HCT116 (cell line): ENCODE data around the gene TPO. TPM values are rescaled to one million over a fixed set of nuclear protein-coding genes. Genes with fewer than 3 reads are reported as not detected.

Experiments used
- ATAC-seq: fragments of 200-7000 bp; cut with Tn5 transposase; 2 replicates; pipeline ENCODE4 v1.9.1; 2020; ENCODE audit warnings: mild to moderate bottlenecking, moderate library complexity
- BruUV-seq: library from RNA; stranded (reverse); fragments of 400-500 nt; replicated peaks from 2 replicates; lab custom pipeline; 2021; lab: Mats Ljungman, UMichigan
- CTCF ChIA-PET: fragments of 300-600 bp; sonication (Branson Sonifier 250); formaldehyde crosslinking; loops from one replicate; lab custom pipeline; 2021; ENCODE audit warnings: antibody characterized with exemption; lab: Charles Lee
- POLR2A ChIA-PET: fragments of 300-600, 350-600 bp; sonication (Branson Sonifier 250); formaldehyde crosslinking; loops from one replicate; lab custom pipeline; 2021; ENCODE audit warnings: antibody characterized with exemption; lab: Charles Lee
- RAD21 ChIA-PET, 2 experiments: fragments of 300-600 bp; sonication (Branson Sonifier 250); formaldehyde crosslinking; loops; one replicate each; lab custom pipeline; 2023; ENCODE audit warnings: low total read pairs in 2 of 2; ENCODE audit not compliant: uncharacterized antibody in 2 of 2, unreplicated experiment in 2 of 2, low non-redundant PET in 1 of 2; lab: Charles Lee
- DNase-seq: peaks from one replicate; pipeline ENCODE4 v3.0.0-alpha.2; 2010; ENCODE audit warnings: low read depth, low spot score
- H2AFZ ChIP-seq: fragments of 200-600 bp; shearing (Covaris generic), sonication (generic); 2 replicates; pipeline ENCODE4 v1.6.1; 2017; ENCODE audit warnings: low read depth, mixed run types, mixed read lengths, antibody characterized with exemption, low read length; ENCODE audit not compliant: poor library complexity, severe bottlenecking
- H3K27ac ChIP-seq: 2 replicates; pipeline ENCODE4 v1.5.1; 2012; ENCODE audit warnings: low read depth, low read length
- H3K27me3 ChIP-seq: fragments of 200-600 bp; sonication (generic); 2 replicates; pipeline ENCODE4 v1.6.1; 2016; ENCODE audit warnings: mixed run types, low read length, mixed read lengths; ENCODE audit not compliant: insufficient read depth
- H3K36me3 ChIP-seq, 2 experiments: fragments of 200-500 bp in 1 of 2; fragments of 200-600 bp in 1 of 2; sonication (Bioruptor generic) in 1 of 2; sonication (generic) in 1 of 2; 2 replicates each; pipeline versions ENCODE4 v1.5.1 to v1.6.1; 2014 to 2016; ENCODE audit warnings: low read length in 2 of 2, inconsistent platforms in 1 of 2, mixed read lengths in 1 of 2, mixed run types in 1 of 2; ENCODE audit not compliant: insufficient read depth in 2 of 2, control insufficient read depth in 1 of 2
- H3K4me1 ChIP-seq, 2 experiments: fragments of 200-600 bp in 1 of 2; sonication (generic) in 1 of 2; 2 replicates each; pipeline versions ENCODE4 v1.5.1 to v1.6.1; 2012 to 2017; ENCODE audit warnings: low read length in 2 of 2, inconsistent platforms in 1 of 2, mild to moderate bottlenecking in 1 of 2, mixed read lengths in 1 of 2, mixed run types in 1 of 2, moderate library complexity in 1 of 2; ENCODE audit not compliant: insufficient read depth in 2 of 2, control insufficient read depth in 1 of 2
- H3K4me2 ChIP-seq: fragments of 200-600 bp; sonication (generic); 2 replicates; pipeline ENCODE4 v1.6.1; 2017; ENCODE audit warnings: mixed run types, low read length, mixed read lengths
- H3K4me3 ChIP-seq, 2 experiments: fragments of 200-600 bp in 1 of 2; sonication (generic) in 1 of 2; replicated peaks in 1 of 2; 2 replicates each; pipeline ENCODE4 v1.5.1; 2011 to 2016; ENCODE audit warnings: low read length in 2 of 2, control low read depth in 1 of 2, low read depth in 1 of 2, mild to moderate bottlenecking in 1 of 2, mixed read lengths in 1 of 2, mixed run types in 1 of 2
- H3K79me2 ChIP-seq: fragments of 200-600 bp; sonication (generic); 2 replicates; pipeline ENCODE4 v1.6.1; 2017; ENCODE audit warnings: mild to moderate bottlenecking, mixed run types, low read length, moderate library complexity, mixed read lengths; ENCODE audit not compliant: insufficient read depth
- H3K9ac ChIP-seq: fragments of 200-600 bp; sonication (generic); 2 replicates; pipeline ENCODE4 v1.6.1; 2016; ENCODE audit warnings: low read length, mixed read lengths
- H3K9me2 ChIP-seq: fragments of 200-600 bp; sonication (generic), shearing (Covaris generic); 2 replicates; pipeline ENCODE4 v1.6.1; 2017; ENCODE audit warnings: mixed run types, mild to moderate bottlenecking, moderate library complexity; ENCODE audit not compliant: insufficient read depth
- H3K9me3 ChIP-seq, 2 experiments: fragments of 200-500 bp in 1 of 2; fragments of 200-600 bp in 1 of 2; sonication (Bioruptor generic) in 1 of 2; sonication (generic) in 1 of 2; 2 replicates each; pipeline ENCODE4 v1.6.1; 2014 to 2017; ENCODE audit warnings: low read length in 2 of 2, mixed read lengths in 2 of 2, inconsistent platforms in 1 of 2, low read depth in 1 of 2, mild to moderate bottlenecking in 1 of 2, mixed run types in 1 of 2, moderate library complexity in 1 of 2; ENCODE audit not compliant: control insufficient read depth in 1 of 2, insufficient read depth in 1 of 2
- H4K20me1 ChIP-seq: fragments of 200-600 bp; sonication (generic), shearing (Covaris generic); 2 replicates; pipeline ENCODE4 v1.6.1; 2017; ENCODE audit warnings: mixed run types, mild to moderate bottlenecking, moderate library complexity; ENCODE audit not compliant: insufficient read depth
- ATF3 ChIP-seq: IDR thresholded peaks from 2 replicates; pipeline ENCODE4 v1.6.1; 2012
- CBX3 ChIP-seq: IDR thresholded peaks from 2 replicates; pipeline ENCODE4 v1.6.1; 2012; ENCODE audit warnings: low read depth
- CEBPB ChIP-seq: IDR thresholded peaks from 2 replicates; pipeline ENCODE4 v1.6.1; 2012; ENCODE audit warnings: low read depth
- CTCF ChIP-seq, 3 experiments: fragments of 200-600 bp in 1 of 3; sonication (generic) in 1 of 3; IDR thresholded peaks in 2 of 3; conservative IDR thresholded peaks in 1 of 3; 2 replicates each; pipeline ENCODE4 v1.5.1; 2012 to 2017; ENCODE audit warnings: low read depth in 2 of 3, low read length in 2 of 3, antibody characterized with exemption in 1 of 3, borderline replicate concordance in 1 of 3, control low read depth in 1 of 3, mild to moderate bottlenecking in 1 of 3, mixed read lengths in 1 of 3, mixed run types in 1 of 3, moderate library complexity in 1 of 3; ENCODE audit not compliant: insufficient read depth in 1 of 3
- EZH2 ChIP-seq: fragments of 200-600 bp; sonication (generic); IDR thresholded peaks from 2 replicates; pipeline ENCODE4 v1.6.1; 2017; ENCODE audit warnings: antibody characterized with exemption, mixed run types
- EZH2phosphoT487 ChIP-seq: fragments of 200-600 bp; IDR thresholded peaks from 2 replicates; pipeline ENCODE4 v1.6.1; 2018; ENCODE audit warnings: antibody characterized with exemption, borderline replicate concordance
- POLR2AphosphoS5 ChIP-seq: IDR thresholded peaks from 2 replicates; pipeline ENCODE4 v1.6.1; 2011; ENCODE audit warnings: mild to moderate bottlenecking, low read depth, low read length, moderate library complexity
- REST ChIP-seq: IDR thresholded peaks from 2 replicates; pipeline ENCODE4 v1.6.1; 2012; ENCODE audit warnings: low read depth
- SIN3A ChIP-seq: IDR thresholded peaks from 2 replicates; pipeline ENCODE4 v1.6.1; 2012; ENCODE audit warnings: low read depth
- SRF ChIP-seq: IDR thresholded peaks from 2 replicates; pipeline ENCODE4 v1.6.1; 2012; ENCODE audit warnings: low read depth
- TCF7L2 ChIP-seq: IDR thresholded peaks from 2 replicates; pipeline ENCODE4 v1.7.0; 2011; ENCODE audit warnings: borderline replicate concordance, inconsistent platforms; ENCODE audit not compliant: insufficient read depth, insufficient read length; ENCODE audit errors: extremely low read depth
- YY1 ChIP-seq: IDR thresholded peaks from 2 replicates; pipeline ENCODE4 v1.6.1; 2011; ENCODE audit warnings: low read length, low read depth, moderate library complexity, mild to moderate bottlenecking; ENCODE audit not compliant: insufficient replicate concordance; ENCODE audit errors: extremely low read depth
- ZFX ChIP-seq: fragments of 450-650 bp; IDR thresholded peaks from 2 replicates; pipeline ENCODE4 v1.6.1; 2017
- ZNF274 ChIP-seq: fragments of 200-500 bp; sonication (Bioruptor generic); IDR thresholded peaks from 2 replicates; pipeline ENCODE4 v1.6.1; 2014; ENCODE audit warnings: mild to moderate bottlenecking, low read depth, low read length, inconsistent platforms
- intact Hi-C: fragments of 100-400 bp; cut with micrococcal nuclease; formaldehyde crosslinking; loops from 2 replicates; pipeline ENCODE4 v1.10.0; 2022
- total RNA-seq: library from RNA; stranded (reverse); gene quantifications from one replicate; pipeline ENCODE4 v1.2.1, GENCODE V29; 2021; ENCODE audit not compliant: unreplicated experiment

The TPO gene
- total RNA-seq, 1 experiment from 2014 or later: not detected

- H3K9me3 ChIP-seq: no peaks in the 10 kb centered on the region
- no peaks in the 10 kb centered on the region for H3K9me2 ChIP-seq
- H3K9ac ChIP-seq: no peak overlapping the region
- no peak for TF ChIP-seq POLR2AphosphoS5
- no peak for TF ChIP-seq ZNF274
- no peak for TF ChIP-seq TCF7L2
- no peak for TF ChIP-seq SIN3A
- no peak for TF ChIP-seq REST
- TF ChIP-seq CEBPB: no peak
- no peak for TF ChIP-seq CBX3
- no peak for TF ChIP-seq ZFX
- TF ChIP-seq EZH2phosphoT487: no peak
- TF ChIP-seq EZH2: no peak
- no peak for TF ChIP-seq SRF
- TF ChIP-seq YY1: no peak
- no peak for TF ChIP-seq CTCF (IDR thresholded peaks at IDR 0.05 in 2 of 3, conservative IDR thresholded peaks at IDR 0.05 in 1 of 3; ENCODE audit: borderline replicate concordance in 1 of 3, insufficient read depth in 1 of 3, low read depth in 2 of 3, low read length in 2 of 3)
- no peak for TF ChIP-seq ATF3
- no peaks in the 10 kb centered on the region for H3K36me3 ChIP-seq
- intact Hi-C loops: no loop called here
- no TSS peak for BruUV-seq
- CTCF ChIA-PET: no interaction called here
- peaks cover 3% of the 10 kb centered on the region; the same call in 1 of the 2 replicates for H3K27me3 ChIP-seq
- H3K27ac ChIP-seq: no peak overlapping the region
- DNase-seq (no peak), ATAC-seq (no peak)
- POLR2A ChIA-PET: no interaction called here
- no peaks in the 10 kb centered on the region for H3K79me2 ChIP-seq
- H3K4me2 ChIP-seq: no peak overlapping the region
- H4K20me1 ChIP-seq: no peaks in the 10 kb centered on the region
- H3K4me1 ChIP-seq: no peaks in the 10 kb centered on the region
- no peak overlapping the region for H2AFZ ChIP-seq
- H3K4me3 ChIP-seq: no peak overlapping the region
- RAD21 ChIA-PET: no interaction called here
Observed at GRCh38 chr2:1561259-1561658, 148.0 kb downstream of the TPO start.
